ENCODE data around the gene MINK1.

DNA sequence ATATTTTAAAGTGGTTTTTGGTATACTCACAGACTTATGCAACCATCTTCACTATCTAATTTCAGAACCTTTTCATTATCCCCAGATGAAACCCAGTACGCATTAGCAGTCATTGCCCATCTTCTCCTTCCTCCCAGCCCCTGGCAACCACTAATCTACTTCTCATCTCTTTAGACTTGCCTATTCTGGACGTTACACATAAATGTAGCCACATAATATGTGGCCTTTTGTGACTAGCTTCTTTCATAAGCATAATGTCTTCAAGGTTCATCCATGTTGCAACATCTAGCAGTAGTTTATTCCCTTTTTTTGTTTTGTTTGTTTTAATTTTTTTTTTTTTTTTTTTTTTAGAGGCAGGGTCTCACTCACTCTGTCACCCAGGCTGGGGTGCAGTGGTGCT is 37.7 kb downstream of the MINK1 start:
- TF ChIP-seq, protein P1, sequence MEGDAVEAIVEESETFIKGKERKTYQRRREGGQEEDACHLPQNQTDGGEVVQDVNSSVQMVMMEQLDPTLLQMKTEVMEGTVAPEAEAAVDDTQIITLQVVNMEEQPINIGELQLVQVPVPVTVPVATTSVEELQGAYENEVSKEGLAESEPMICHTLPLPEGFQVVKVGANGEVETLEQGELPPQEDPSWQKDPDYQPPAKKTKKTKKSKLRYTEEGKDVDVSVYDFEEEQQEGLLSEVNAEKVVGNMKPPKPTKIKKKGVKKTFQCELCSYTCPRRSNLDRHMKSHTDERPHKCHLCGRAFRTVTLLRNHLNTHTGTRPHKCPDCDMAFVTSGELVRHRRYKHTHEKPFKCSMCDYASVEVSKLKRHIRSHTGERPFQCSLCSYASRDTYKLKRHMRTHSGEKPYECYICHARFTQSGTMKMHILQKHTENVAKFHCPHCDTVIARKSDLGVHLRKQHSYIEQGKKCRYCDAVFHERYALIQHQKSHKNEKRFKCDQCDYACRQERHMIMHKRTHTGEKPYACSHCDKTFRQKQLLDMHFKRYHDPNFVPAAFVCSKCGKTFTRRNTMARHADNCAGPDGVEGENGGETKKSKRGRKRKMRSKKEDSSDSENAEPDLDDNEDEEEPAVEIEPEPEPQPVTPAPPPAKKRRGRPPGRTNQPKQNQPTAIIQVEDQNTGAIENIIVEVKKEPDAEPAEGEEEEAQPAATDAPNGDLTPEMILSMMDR (conservative IDR thresholded peaks at IDR 0.05): no peak
- TF ChIP-seq ZFX (IDR thresholded peaks at IDR 0.05): no peak
